ENCODE results near the gene SFMBT1.

Gene SFMBT1

DNA sequence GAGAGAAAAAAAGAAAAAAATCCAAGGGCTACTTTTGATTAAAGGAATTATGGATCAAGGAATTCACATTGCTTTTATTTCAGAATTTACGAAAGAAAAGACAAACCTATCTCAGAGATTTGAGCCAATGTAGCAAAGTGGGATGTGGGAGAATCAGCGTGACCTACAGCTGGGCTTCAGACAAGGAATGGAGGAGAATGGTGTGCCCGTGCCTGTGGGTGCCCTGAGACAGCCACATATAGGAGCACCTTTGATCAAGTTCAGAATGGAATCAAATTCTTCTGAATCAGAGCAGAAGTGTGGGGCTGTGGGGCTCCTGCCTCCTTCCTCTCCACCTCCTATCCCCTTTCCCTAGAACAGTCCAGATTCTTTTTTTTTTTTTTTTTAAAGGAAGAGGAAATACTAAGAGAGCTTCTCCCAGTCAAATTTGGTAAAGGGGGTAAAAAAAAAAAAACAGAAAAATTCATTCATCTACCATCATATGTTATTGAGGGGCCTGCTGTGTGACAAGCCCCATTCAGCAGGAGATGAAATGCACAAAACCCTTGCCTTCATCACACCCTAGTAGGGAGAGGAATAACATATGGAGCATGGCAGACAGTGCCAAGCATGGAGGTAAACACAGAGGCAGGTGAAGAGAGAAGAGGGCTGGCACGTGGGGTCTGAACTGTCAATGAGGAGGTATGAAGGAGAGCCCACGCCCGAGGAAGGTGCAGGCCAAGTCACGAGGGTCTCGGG, 186.0 kb downstream of the SFMBT1 start:
- in situ Hi-C loops (cut with HindIII; ENCODE audit: low sequenced_read_pairs), result no loop called here

DNA sequence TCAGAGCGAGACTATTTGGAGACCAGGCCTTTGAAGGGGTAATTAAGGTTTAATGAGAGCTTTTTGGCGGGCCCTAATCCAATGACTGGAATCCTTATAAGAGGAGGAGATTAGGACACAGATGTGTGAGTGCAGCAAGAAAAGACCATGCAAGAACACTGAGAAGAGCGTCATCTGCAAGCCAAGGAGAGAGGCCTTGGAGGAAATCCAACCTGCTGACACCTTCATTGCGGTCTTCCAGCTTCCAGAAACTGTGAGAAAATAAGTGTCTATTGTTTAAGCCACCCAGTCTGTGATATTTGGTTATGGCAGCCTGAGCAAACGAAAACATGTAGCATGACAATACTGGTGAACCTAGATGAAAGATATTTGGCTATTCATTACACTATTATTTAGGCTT, 188.0 kb downstream of the SFMBT1 start:
- in situ Hi-C loops (cut with HindIII; ENCODE audit: low sequenced_read_pairs), result no loop called here

DNA sequence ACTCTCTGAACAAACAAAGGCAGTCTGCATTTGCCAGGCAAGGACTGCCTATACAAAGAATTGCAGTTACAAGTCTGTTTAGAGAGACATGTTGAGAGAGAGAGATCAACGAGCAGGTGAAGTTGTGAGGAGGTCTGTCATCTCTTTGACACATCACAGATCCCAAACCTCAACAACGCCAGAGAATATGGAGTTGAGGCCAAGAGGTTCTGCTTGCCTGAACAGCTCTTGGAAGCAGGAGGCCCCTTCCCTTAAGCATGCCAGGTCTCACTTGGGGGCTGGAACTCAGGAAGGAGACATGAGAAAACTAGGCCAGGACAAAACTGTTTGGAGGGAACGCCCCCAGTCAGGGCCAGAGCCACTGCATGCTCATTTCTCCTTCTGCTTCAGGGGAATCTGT, 188.7 kb downstream of the SFMBT1 start:
- in situ Hi-C loops (cut with HindIII; ENCODE audit: low sequenced_read_pairs), result no loop called here

DNA sequence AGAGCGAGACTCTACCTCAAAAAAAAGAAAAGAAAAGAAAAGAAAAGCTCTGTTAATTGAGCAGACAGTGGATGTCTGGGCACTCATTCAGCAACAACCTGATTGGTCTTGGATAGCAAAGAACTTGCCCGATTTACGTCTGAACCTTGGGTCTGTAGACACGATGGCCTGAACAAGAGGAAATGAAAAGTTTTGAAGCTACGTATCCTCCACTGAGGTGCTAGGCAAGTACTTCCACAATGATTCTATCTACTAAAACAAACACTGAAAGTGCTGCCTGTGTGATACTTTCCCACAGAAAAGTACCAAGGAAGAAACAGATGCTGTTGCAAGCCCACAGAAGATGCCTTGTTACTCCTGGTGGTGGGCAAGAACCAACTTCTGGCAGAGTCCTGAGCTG, 189.2 kb downstream of the SFMBT1 start:
- in situ Hi-C loops (cut with HindIII; ENCODE audit: low sequenced_read_pairs), result no loop called here

DNA sequence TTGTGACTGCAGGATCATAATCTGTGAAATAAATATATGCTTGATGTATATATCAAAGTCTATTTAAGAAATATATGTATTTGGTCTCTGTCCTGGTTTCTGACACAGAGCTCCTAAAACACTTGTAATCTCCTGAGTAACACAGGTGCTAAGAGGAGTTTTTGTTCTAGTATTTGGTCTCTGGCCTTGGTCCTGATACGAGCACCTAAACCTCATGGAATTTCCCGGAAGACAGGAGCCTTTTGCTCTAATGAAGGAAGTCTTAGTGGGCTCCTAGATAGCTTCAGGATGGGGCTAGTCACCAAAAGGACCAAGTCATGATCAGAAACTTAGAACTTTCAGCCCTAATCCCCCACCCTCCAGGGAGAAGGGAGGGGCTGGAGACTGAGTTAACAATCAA, 191.9 kb downstream of the SFMBT1 start:
- in situ Hi-C loops (cut with HindIII; ENCODE audit: low sequenced_read_pairs), result no loop called here
